ENCODE results near the gene OSBPL7.

OSBPL7 gene

DNA sequence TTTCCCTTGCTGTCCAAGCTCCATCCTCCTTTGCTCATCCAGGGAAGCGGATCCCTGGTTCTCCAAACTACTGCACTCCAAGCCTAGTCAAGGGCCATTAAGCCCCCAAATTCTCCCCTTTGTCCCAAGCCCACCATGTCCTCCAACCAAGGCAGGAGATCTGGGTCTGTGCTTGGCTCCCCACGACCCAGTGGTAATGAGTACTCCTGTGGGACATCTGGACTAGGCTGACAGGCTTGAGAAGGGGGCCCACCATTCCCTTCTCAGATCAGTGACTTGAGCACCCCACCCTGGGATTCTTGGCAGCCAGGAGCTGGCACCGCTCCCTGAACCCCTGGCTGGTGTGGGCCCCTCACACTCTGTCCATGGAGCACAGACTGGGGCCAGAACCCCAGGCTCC is 17.1 kb downstream of the OSBPL7 start:
- H3K36me3 ChIP-seq (ENCODE audit: control insufficient read depth, insufficient read depth, low read length), result peaks cover 20% of the 10 kb centered on the region

DNA sequence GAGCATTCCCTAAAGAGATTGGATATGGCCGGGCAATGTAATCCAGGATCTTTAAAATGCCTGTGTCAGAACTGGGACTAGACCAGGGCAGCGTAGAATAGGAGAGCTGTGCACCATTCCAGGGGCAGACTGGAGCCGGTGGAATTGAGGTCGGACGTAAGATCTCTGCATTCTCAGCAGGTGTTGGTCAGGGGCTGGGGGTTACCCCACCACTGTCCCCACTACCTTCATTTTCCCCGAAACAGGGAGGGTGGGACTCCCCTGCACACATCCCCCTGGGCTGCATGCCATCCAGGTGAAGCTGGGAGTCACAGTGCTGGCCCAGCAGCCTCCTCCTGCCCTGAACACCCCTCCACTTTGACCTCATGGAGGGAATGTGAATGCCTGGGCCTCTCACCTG is 17.8 kb downstream of the OSBPL7 start:
- no peaks in the 10 kb centered on the region for H3K4me1 ChIP-seq (ENCODE audit: control insufficient read depth, insufficient read depth, low read length, poor library complexity, severe bottlenecking)
- peaks cover 13% of the 10 kb centered on the region for H3K36me3 ChIP-seq (ENCODE audit: control insufficient read depth, insufficient read depth, low read length)
- WGBS, 2 experiments (ENCODE audit: insufficient coverage in 2 of 2), result 62 to 70% methylated on average over 5 of the region's 6 CpGs
- H3K4me3 ChIP-seq (ENCODE audit: extremely low read depth, insufficient read depth, low read length, poor library complexity, severe bottlenecking), result no peak overlapping the region
- no peak overlapping the region for H3K27ac ChIP-seq (ENCODE audit: low read depth, low read length, severe bottlenecking)
- H3K9me3 ChIP-seq (ENCODE audit: control insufficient read depth, low read length), result no peaks in the 10 kb centered on the region

More for the DNA sequence above, 17.1 kb downstream of the OSBPL7 start:
- H3K4me3 ChIP-seq (ENCODE audit: extremely low read depth, insufficient read depth, low read length, poor library complexity, severe bottlenecking), result no peak overlapping the region
- H3K4me1 ChIP-seq (ENCODE audit: control insufficient read depth, insufficient read depth, low read length, poor library complexity, severe bottlenecking), result no peaks in the 10 kb centered on the region
- H3K9me3 ChIP-seq (ENCODE audit: control insufficient read depth, low read length), result no peaks in the 10 kb centered on the region
- H3K27ac ChIP-seq (ENCODE audit: low read depth, low read length, severe bottlenecking), result no peak overlapping the region
- 69 to 80% methylated on average over 2 to 3 of the region's 3 CpGs for WGBS, 2 experiments (ENCODE audit: insufficient coverage in 2 of 2)

DNA sequence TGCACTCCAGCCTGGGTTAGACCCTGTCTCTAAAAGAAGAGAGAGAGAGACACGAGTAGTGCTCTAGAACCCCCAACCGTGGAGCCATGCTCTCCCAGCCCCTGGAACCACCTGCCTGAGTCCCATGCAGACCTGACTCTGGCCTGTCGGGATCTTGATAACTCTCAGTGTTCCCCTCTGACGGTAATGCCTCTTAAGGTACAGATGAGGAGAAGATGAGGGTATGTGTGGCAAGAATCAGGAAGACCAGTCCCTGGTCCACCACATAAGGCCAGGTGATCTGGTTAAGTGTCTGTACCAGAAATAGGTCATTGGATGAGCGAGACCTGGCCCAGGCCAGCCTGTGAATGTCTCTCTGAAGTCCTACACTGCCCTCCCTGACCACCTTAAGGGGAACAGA is 18.4 kb downstream of the OSBPL7 start:
- H3K27ac ChIP-seq (ENCODE audit: low read depth, low read length, severe bottlenecking), result no peak overlapping the region
- H3K4me1 ChIP-seq (ENCODE audit: control insufficient read depth, insufficient read depth, low read length, poor library complexity, severe bottlenecking), result no peaks in the 10 kb centered on the region
- no peak overlapping the region for H3K4me3 ChIP-seq (ENCODE audit: extremely low read depth, insufficient read depth, low read length, poor library complexity, severe bottlenecking)
- no peaks in the 10 kb centered on the region for H3K9me3 ChIP-seq (ENCODE audit: control insufficient read depth, low read length)
- peaks cover 8% of the 10 kb centered on the region for H3K36me3 ChIP-seq (ENCODE audit: control insufficient read depth, insufficient read depth, low read length)
- WGBS, 2 experiments (ENCODE audit: insufficient coverage in 2 of 2), result 33 to 50% methylated on average over 2 to 5 of the region's 5 CpGs

DNA sequence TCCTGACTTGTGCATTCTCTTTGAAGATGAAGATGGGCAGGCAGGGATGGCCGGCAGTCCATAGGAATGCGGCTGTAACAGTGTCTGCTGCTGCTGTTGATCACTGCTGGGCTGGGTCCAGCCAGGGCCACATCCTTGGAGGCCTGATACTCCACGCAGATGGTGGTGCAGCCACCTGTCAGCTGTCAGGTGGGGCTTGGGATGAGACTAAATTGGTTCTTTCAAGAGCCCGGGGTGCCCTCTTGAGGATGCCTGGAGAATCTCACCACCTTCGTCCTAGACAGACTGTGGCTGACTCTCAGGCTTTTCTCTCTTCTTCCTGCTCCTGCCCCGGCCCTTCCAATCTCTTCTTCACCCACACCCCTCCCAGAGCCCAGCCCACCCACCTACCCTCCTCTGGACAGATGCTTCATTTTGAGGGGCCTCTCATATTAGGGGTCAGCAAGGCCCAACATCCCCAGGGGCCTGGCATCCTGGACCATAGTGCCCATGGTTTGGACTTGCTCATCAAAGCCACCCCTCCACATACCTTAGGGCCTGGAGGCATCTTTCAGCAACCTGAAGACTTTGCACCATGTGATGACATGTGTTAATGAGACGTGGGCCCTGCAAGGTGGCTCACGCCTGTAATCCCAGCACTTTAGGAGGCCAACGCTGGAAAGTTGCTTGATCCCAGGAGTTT is 19.1 kb downstream of the OSBPL7 start:
- 25 to 39% methylated on average over 8 to 9 of the region's 9 CpGs for WGBS, 2 experiments (ENCODE audit: insufficient coverage in 2 of 2)
- Histone ChIP-seq H3K27ac (ENCODE audit: low read depth, low read length, severe bottlenecking) (no peak overlapping the region), H3K9me3 (ENCODE audit: control insufficient read depth, low read length) (no peaks in the 10 kb centered on the region), H3K4me3 (ENCODE audit: extremely low read depth, insufficient read depth, low read length, poor library complexity, severe bottlenecking) (no peak overlapping the region), H3K36me3 (ENCODE audit: control insufficient read depth, insufficient read depth, low read length) (peaks cover 4% of the 10 kb centered on the region), H3K4me1 (ENCODE audit: control insufficient read depth, insufficient read depth, low read length, poor library complexity, severe bottlenecking) (no peaks in the 10 kb centered on the region)

- H3K4me1 ChIP-seq (ENCODE audit: control insufficient read depth, insufficient read depth, low read length, poor library complexity, severe bottlenecking), result no peaks in the 10 kb centered on the region
- WGBS, 2 experiments (ENCODE audit: insufficient coverage in 2 of 2), result 7 to 43% methylated on average over 2 to 5 of the region's 6 CpGs
Measured at GRCh38 chr17:47801906-47802305, 19.7 kb downstream of the OSBPL7 start.

GRCh38 chr17:47801176-47801765 is 20.3 kb downstream of the OSBPL7 start:
- 50 to 81% methylated on average over 1 to 2 of the region's 4 CpGs for WGBS, 2 experiments (ENCODE audit: insufficient coverage in 2 of 2)
- H3K4me3 ChIP-seq (ENCODE audit: extremely low read depth, insufficient read depth, low read length, poor library complexity, severe bottlenecking), result no peak overlapping the region
- no peaks in the 10 kb centered on the region for H3K36me3 ChIP-seq (ENCODE audit: control insufficient read depth, insufficient read depth, low read length)
- no peaks in the 10 kb centered on the region for H3K4me1 ChIP-seq (ENCODE audit: control insufficient read depth, insufficient read depth, low read length, poor library complexity, severe bottlenecking)
- H3K9me3 ChIP-seq (ENCODE audit: control insufficient read depth, low read length), result no peaks in the 10 kb centered on the region
- H3K27ac ChIP-seq (ENCODE audit: low read depth, low read length, severe bottlenecking), result no peak overlapping the region

More at GRCh38 chr17:47801906-47802305, 19.7 kb downstream of the OSBPL7 start:
- Histone ChIP-seq H3K27ac (ENCODE audit: low read depth, low read length, severe bottlenecking) (no peak overlapping the region), H3K36me3 (ENCODE audit: control insufficient read depth, insufficient read depth, low read length) (no peaks in the 10 kb centered on the region), H3K4me3 (ENCODE audit: extremely low read depth, insufficient read depth, low read length, poor library complexity, severe bottlenecking) (no peak overlapping the region), H3K9me3 (ENCODE audit: control insufficient read depth, low read length) (no peaks in the 10 kb centered on the region)

GRCh38 chr17:47800686-47801085 is 20.9 kb downstream of the OSBPL7 start:
- Histone ChIP-seq H3K4me3 (ENCODE audit: extremely low read depth, insufficient read depth, low read length, poor library complexity, severe bottlenecking) (no peak overlapping the region), H3K4me1 (ENCODE audit: control insufficient read depth, insufficient read depth, low read length, poor library complexity, severe bottlenecking) (no peaks in the 10 kb centered on the region), H3K27ac (ENCODE audit: low read depth, low read length, severe bottlenecking) (no peak overlapping the region), H3K36me3 (ENCODE audit: control insufficient read depth, insufficient read depth, low read length) (no peaks in the 10 kb centered on the region), H3K9me3 (ENCODE audit: control insufficient read depth, low read length) (no peaks in the 10 kb centered on the region)
- WGBS, 2 experiments (ENCODE audit: insufficient coverage in 2 of 2), result 77 to 90% methylated on average over 8 to 12 of the region's 12 CpGs

- Histone ChIP-seq H3K4me1 (ENCODE audit: control insufficient read depth, insufficient read depth, low read length, poor library complexity, severe bottlenecking) (no peaks in the 10 kb centered on the region), H3K36me3 (ENCODE audit: control insufficient read depth, insufficient read depth, low read length) (no peaks in the 10 kb centered on the region), H3K27ac (ENCODE audit: low read depth, low read length, severe bottlenecking) (no peak overlapping the region), H3K9me3 (ENCODE audit: control insufficient read depth, low read length) (no peaks in the 10 kb centered on the region), H3K4me3 (ENCODE audit: extremely low read depth, insufficient read depth, low read length, poor library complexity, severe bottlenecking) (no peak overlapping the region)
- 33 to 54% methylated on average over 1 of the region's 2 CpGs for WGBS, 2 experiments (ENCODE audit: insufficient coverage in 2 of 2)
Measured at GRCh38 chr17:47797797-47798196, 23.8 kb downstream of the OSBPL7 start.

DNA sequence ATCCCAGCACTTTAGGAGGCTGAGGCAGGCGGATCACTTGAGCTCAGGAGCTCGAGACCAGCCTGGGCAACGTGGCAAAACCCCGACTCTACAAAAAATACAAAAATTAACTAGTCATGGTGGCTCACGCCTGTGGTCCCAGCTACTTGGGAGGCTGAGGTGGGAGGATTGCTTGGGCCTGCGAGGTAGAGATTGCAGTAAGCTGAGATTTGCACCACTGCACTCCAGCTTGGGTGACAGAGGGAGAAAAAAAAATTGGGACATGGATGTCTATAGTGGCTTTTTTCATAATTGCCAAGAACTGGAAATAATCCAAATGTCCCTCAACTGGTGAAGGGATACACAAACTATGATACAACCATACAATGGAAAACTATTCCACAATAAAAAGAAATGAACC is 28.6 kb downstream of the OSBPL7 start:
- 52 to 73% methylated on average over 2 to 3 of the region's 6 CpGs for WGBS, 2 experiments (ENCODE audit: insufficient coverage in 2 of 2)
- peaks cover 5% of the 10 kb centered on the region for H3K4me1 ChIP-seq (ENCODE audit: control insufficient read depth, insufficient read depth, low read length, poor library complexity, severe bottlenecking)

GRCh38 chr17:47792457-47792856 is 29.1 kb downstream of the OSBPL7 start:
- no CpG with 5 or more reads among the region's 1 CpG for WGBS, 2 experiments (ENCODE audit: insufficient coverage in 2 of 2)
- H3K36me3 ChIP-seq (ENCODE audit: control insufficient read depth, insufficient read depth, low read length), result no peaks in the 10 kb centered on the region
- H3K9me3 ChIP-seq (ENCODE audit: control insufficient read depth, low read length), result no peaks in the 10 kb centered on the region
- H3K4me3 ChIP-seq (ENCODE audit: extremely low read depth, insufficient read depth, low read length, poor library complexity, severe bottlenecking), result no peak overlapping the region
- no peak overlapping the region for H3K27ac ChIP-seq (ENCODE audit: low read depth, low read length, severe bottlenecking)
- H3K4me1 ChIP-seq (ENCODE audit: control insufficient read depth, insufficient read depth, low read length, poor library complexity, severe bottlenecking), result peaks cover 5% of the 10 kb centered on the region

More for the DNA sequence above, 28.6 kb downstream of the OSBPL7 start:
- H3K27ac ChIP-seq (ENCODE audit: low read depth, low read length, severe bottlenecking), result no peak overlapping the region
- H3K36me3 ChIP-seq (ENCODE audit: control insufficient read depth, insufficient read depth, low read length), result no peaks in the 10 kb centered on the region
- H3K4me3 ChIP-seq (ENCODE audit: extremely low read depth, insufficient read depth, low read length, poor library complexity, severe bottlenecking), result no peak overlapping the region
- no peaks in the 10 kb centered on the region for H3K9me3 ChIP-seq (ENCODE audit: control insufficient read depth, low read length)

DNA sequence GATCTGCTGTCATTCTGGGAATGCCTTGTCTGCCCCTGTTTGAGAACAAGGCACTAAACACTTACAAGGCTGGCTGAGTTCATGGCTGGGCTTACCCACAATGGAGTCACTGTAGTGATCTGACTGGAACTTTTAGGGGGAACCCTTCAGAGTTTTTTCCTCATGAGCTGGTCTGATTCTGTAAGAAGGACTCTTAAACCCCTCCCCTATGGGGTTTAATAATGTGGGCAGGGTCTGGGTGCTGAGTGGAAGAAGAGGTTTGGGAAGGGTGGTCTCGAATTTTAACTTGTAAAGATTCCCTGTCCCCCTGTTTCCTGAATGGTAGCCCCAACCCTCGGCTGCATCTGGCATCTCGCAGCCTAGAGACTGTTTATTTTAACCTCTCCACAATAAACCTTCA is 30.6 kb downstream of the OSBPL7 start:
- Histone ChIP-seq H3K4me1 (ENCODE audit: control insufficient read depth, insufficient read depth, low read length, poor library complexity, severe bottlenecking) (peaks cover 5% of the 10 kb centered on the region), H3K36me3 (ENCODE audit: control insufficient read depth, insufficient read depth, low read length) (no peaks in the 10 kb centered on the region), H3K9me3 (ENCODE audit: control insufficient read depth, low read length) (no peaks in the 10 kb centered on the region), H3K4me3 (ENCODE audit: extremely low read depth, insufficient read depth, low read length, poor library complexity, severe bottlenecking) (no peak overlapping the region), H3K27ac (ENCODE audit: low read depth, low read length, severe bottlenecking) (no peak overlapping the region)
- no CpG with 5 or more reads among the region's 3 CpGs for WGBS, 2 experiments (ENCODE audit: insufficient coverage in 2 of 2)

Data from mesodermal cell (in vitro differentiated cells).